SK-N-DZ (cell line): Measurements from ENCODE around the gene MRTFA.
A peak's percentile ranks its signal among the peaks of the same experiment; 100 is the strongest.

Source experiments
- DNase-seq: peaks from one replicate; pipeline ENCODE4 v3.0.0-alpha.2; 2015; ENCODE audit warnings: low spot score

The MRTFA gene

GRCh38 chr22:40469181-40469580, 167.3 kb downstream of the MRTFA start:
- peak; percentile 33 for DNase-seq

- DNase-seq: no peak
Measured at GRCh38 chr22:40468616-40469015, 167.9 kb downstream of the MRTFA start.

GRCh38 chr22:40466976-40467375, 169.5 kb downstream of the MRTFA start:
- peak; percentile 78 for DNase-seq

GRCh38 chr22:40463683-40464082, 172.8 kb downstream of the MRTFA start:
- no peak for DNase-seq

- DNase-seq: no peak
Measured at GRCh38 chr22:40463017-40463631, 173.4 kb downstream of the MRTFA start.

GRCh38 chr22:40462195-40462984, 174.1 kb downstream of the MRTFA start:
- DNase-seq: no peak

DNA sequence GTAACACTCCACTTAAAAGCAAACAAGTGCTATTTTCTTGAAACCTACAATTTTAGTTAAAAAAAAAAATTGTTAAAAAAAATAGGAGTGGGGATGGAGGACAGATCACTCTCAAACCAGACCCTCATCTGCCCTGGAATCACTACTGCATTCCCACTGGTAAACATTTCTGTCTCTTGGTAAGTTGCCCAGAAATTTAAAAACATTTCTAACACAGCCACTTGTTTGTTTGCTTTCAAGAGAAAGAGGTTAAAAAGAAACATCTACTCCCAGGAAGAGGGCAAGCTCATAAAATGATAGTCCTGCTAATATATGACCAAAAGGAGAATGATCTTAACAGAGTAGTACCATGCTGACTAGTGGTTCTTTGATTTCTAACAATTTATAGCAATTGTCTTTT, 182.8 kb downstream of the MRTFA start:
- DNase-seq: no peak

- no peak for DNase-seq
Measured at GRCh38 chr22:40452730-40453487, 183.6 kb downstream of the MRTFA start.

GRCh38 chr22:40451210-40451609, 185.3 kb downstream of the MRTFA start:
- no peak for DNase-seq

- DNase-seq: no peak
Measured at GRCh38 chr22:40450616-40451015, 185.9 kb downstream of the MRTFA start.

DNA sequence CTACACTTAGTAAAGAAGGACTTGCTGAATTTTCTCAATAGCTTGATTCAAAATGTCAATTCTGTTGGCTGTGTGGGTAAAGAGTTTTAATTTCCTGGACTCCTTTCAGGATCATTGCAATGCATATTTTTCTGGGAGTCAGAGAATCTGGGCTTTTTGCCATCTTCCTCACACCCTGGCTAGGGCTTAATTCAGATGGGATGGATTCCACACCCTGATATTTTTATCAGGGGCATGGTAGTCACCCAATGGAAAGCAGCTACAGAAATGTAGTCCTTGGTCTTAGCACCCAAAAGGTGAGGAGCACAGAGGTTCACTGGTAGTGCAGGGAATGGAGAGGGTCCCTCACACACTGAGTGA, 186.9 kb downstream of the MRTFA start:
- no peak for DNase-seq

- no peak for DNase-seq
Measured at GRCh38 chr22:40446203-40446602, 190.3 kb downstream of the MRTFA start.

GRCh38 chr22:40444178-40444831, 192.2 kb downstream of the MRTFA start:
- no peak for DNase-seq

DNA sequence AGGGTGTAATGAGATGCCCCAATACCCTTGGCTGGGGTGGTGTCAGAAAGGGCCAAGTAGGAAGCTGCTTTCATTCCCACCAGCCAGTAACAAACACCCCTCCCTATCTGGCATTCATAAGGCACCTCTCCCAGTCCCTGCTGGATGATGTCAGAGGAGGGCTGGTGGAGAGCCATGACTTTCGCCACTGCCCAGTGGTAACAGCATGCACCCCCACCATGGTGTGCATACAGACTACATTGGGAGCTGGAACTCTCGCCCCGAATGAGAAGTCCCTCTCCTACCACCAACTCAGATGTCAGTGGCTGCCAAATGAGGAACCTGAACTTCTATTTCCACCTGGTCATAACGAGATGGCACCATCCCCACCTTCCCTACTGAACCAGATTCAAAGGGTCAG, 192.8 kb downstream of the MRTFA start:
- DNase-seq: no peak

DNA sequence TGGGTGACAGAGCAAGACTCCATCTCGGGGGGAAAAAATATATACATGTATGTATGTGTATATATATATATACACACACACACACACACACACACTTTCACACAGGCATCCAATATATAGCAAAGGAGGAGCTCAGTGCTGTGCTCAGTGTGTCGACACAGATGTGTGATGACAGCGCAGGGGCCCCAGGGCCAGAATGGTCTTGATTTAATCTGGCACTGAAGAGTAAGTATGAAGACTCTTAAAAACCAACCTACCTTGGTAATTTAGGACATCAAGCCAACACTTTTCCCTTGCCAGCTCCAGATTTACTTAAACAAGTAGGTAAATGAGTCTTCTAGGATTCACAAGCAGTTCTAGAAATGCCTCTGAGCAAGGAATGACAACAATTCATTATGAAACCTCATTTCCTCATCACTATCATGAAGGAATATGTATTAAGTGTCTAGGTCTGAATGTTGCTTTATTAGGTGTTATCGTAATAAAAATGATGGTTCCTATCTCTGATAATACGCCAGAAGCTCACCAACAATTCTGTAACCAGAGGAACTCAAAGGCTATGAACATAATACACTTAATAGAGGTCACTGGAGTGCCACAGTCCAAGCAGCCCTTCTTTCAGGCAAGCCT, 194.6 kb downstream of the MRTFA start:
- no peak for DNase-seq

- peak; percentile 55 for DNase-seq
Measured at GRCh38 chr22:40436505-40437431, 199.8 kb downstream of the MRTFA start.

DNA sequence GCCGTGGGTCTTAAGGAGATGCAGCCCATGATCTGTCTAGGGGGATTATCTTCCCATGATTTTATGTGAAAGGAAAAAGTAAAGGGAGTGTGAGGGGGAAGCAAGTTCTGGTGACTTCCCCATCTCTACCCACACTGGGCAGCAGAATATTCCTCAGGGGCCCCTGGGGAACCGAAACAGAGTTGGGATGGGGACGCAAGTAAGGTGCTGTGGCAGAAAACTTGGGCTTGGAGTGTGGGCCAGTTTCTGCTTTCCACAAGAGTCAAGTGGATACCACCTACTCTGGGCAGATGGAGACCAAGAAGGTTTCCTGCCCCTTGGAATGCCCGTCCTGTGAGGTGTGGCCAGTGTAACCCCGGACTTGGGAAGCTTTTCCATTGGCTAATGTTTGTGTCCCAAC, 201.8 kb downstream of the MRTFA start:
- no peak for DNase-seq

DNA sequence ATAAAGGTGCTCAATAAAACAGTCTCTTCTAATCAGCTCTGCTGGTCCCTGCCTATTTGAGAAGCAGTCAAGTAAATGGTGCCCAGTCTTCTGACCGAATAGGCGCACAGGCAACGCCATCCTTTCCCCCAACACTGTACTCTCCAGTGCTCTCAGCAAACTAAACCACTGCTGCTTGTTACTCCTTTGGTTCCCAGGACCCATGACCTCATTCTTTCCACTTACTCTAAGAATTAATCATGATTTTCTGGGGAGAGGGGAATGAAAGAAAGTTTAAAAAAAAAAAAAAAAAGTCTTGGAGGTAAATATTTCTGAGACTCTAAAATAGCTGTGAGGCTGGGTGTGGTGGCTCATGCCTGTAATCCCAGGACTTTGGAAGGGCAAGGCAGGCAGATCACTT, 202.4 kb downstream of the MRTFA start:
- DNase-seq: no peak

DNA sequence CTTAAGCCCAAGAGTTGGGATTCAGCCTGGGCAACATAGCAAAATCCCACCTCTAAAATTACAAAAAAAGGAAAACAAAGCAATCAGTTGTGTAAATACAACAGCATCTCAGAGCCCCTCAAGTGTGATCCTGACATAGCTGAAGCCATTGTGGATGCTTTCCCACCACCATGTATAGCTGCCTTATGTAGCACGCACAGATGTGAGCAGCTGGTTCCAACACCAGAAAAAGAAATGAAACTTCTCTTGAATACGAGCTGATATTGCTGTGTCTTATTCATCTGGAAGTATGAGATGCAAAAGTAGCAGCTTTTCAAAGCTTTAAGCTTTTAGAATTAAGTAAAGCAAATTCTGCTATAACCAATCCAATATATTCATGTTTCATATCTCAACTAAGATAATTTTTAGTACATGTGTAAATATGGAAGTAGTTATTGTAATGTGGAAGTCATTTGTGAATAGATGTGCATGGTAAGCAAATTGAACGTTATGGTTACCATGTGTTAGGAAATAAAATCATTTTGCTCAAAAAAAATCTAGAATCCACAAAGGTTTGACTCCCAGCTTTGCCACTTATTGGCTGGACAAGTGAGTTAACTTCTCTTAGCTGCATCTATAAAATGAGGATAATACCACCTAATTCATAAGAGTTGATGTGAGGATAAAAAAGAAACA, 203.0 kb downstream of the MRTFA start:
- no peak for DNase-seq

DNA sequence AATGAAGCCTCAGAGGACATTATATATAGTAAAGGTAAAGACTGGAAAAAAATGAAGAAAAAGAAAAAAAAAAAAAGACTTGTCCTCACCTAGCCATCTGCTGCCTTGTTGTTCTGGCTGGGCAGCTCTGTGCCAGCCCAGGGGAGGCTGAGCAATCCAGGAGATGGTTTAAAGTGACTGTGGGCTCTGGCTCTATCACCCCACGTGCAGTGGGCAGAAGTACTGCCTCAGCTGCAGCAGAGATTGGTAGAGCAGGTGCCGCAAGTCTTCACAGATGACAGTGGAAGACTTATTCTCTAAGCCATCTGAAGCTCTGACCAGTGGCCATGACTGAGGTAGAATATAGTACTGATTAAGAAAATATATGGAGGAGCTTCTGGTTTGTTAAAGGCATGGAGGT, 203.9 kb downstream of the MRTFA start:
- no peak for DNase-seq
